Measurements from ENCODE around the gene GABRG3.

The GABRG3 gene

GRCh38 chr15:26970712-26971210 is at the start of gene GABRG3:
Gene GABRG3 (plus strand): TSS chr15:26971181.
- no peak for TF ChIP-seq CTCF (IDR thresholded peaks at IDR 0.05; ENCODE audit: borderline replicate concordance, insufficient read depth, low read depth, low read length)
- H3K4me3 ChIP-seq (ENCODE audit: low read depth, low read length), result no peak within 1 kb of the TSS

DNA sequence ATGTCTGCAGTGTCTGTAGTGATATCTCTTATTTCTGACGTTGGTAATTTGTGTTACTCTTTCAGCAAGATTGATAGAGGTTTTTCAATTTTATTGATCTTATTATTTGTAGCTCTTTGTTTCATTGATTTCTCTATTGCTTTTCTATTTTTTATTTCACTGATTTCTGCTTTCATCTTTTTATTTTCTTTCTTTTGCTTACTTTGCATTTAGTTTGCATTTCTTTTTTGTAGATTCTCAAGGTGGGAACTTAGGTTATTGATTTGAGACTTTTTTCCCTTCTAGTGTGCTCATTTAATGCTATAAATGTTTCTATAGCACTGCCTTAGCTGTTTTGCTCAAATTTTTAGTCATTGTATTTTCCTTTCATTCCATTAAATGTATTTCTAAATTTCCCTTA is 49.5 kb upstream of the GABRG3 start:
- no peak for TF ChIP-seq CTCF (IDR thresholded peaks at IDR 0.05; ENCODE audit: borderline replicate concordance, insufficient read depth, low read depth, low read length)
- H3K4me3 ChIP-seq (ENCODE audit: low read depth, low read length), result no peak overlapping the region

DNA sequence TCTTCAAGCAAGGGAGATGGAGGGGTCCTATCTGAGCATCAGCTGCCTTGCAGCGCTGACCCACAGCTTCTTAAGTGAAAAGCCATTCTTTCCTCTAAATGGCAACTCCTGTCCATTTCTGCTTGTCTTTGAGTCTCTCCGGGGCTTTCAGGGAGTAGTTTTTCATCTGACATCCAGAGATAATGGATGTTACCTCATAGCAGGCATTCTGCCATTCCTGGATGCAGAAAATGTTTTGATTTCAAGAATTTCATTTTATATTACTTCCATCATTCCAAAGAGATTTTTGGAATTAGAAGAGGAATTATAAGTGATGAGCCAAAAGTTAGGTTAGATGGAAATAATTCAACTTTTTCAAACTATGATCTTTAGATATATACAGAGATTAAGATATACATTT is 44.9 kb upstream of the GABRG3 start:
- no peak for TF ChIP-seq CTCF (IDR thresholded peaks at IDR 0.05; ENCODE audit: borderline replicate concordance, insufficient read depth, low read depth, low read length)
- H3K4me3 ChIP-seq (ENCODE audit: low read depth, low read length), result no peak overlapping the region

- no peak for TF ChIP-seq CTCF (IDR thresholded peaks at IDR 0.05; ENCODE audit: borderline replicate concordance, insufficient read depth, low read depth, low read length)
- no peak overlapping the region for H3K4me3 ChIP-seq (ENCODE audit: low read depth, low read length)
Observed at GRCh38 chr15:26928051-26928450, 42.9 kb upstream of the GABRG3 start.

DNA sequence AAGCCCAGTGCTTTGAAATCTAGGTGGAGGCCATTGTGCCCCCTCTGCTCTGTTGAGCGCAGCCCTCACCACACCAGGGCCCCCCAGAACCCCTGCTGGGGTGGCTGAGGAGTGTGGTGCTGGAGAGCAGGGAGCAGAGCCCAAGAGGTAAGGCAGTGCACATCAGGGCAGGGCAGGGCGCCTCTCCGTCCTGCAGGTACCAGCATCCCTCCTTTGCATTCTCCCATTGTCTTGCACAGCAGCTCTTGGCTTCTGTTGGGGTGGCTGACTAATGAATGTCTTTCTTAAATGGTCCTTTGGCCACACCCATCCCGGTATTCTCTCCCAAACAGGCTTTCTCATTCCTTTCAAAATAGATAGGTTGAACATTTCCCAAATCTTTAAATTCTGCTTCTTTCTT is 41.4 kb upstream of the GABRG3 start:
- no peak overlapping the region for H3K4me3 ChIP-seq (ENCODE audit: low read depth, low read length)
- no peak for TF ChIP-seq CTCF (IDR thresholded peaks at IDR 0.05; ENCODE audit: borderline replicate concordance, insufficient read depth, low read depth, low read length)

DNA sequence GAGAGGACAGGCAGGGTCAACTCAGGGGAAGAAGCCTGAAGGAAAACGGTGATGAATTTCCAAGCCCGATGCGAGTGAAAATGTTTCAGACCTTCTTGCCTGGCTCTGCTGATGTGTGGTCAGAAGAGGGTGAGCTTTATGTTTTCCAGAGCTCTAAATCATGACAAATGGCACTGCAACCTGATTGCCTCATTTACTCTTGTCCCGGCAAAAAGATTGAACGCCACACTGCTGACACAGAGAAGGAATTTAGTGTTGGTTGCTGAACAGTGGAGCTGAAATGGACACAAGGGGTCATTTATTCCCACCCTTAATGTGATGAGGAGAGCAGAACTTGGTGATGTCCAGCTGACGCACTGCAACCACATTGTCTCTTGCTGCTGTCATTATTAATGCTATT is 36.1 kb upstream of the GABRG3 start:
- no peak for TF ChIP-seq CTCF (IDR thresholded peaks at IDR 0.05; ENCODE audit: borderline replicate concordance, insufficient read depth, low read depth, low read length)
- no peak overlapping the region for H3K4me3 ChIP-seq (ENCODE audit: low read depth, low read length)

DNA sequence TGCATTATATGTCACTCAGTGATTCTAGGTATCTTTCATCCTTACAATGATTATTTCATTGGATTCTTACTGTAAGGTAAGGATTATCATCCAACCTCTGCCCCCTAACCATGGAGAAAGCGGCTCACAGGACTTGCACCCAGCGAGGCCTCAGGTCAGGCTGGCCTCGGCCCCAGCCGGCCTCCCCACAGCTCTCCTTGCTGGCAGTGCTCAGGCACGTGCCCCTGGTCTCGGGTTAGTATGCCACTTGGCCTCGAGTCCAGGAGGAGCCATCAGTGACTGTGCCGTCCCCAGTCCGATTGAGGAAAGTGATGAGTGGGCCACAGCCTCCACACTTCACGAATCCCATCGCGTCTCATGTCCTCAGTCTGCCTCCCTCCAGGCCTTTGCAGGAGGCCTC is 35.7 kb upstream of the GABRG3 start:
- TF ChIP-seq CTCF (IDR thresholded peaks at IDR 0.05; ENCODE audit: borderline replicate concordance, insufficient read depth, low read depth, low read length), result no peak
- no peak overlapping the region for H3K4me3 ChIP-seq (ENCODE audit: low read depth, low read length)

Data from GM12875 (cell line).